GM23338 (cell line): Measurements from ENCODE around the gene ALG10B. TPM values are rescaled to one million over a fixed set of nuclear protein-coding genes. Genes with fewer than 3 reads are reported as not detected.

Experiments
- ATAC-seq: fragments of 200-7000 bp; cut with Tn5 transposase; 3 replicates; pipeline ENCODE4 v1.9.1; 2020
- DNase-seq: peaks from one replicate; pipeline ENCODE4 v3.0.0-alpha.2; 2015; ENCODE audit warnings: low spot score
- H2AFZ ChIP-seq: fragments of 200-600 bp; sonication (generic); 2 replicates; pipeline ENCODE4 v1.8.0; 2016; ENCODE audit warnings: antibody characterized with exemption, mild to moderate bottlenecking, moderate library complexity
- H3F3A ChIP-seq: fragments of 200-600 bp; sonication (generic); replicated peaks from 2 replicates; pipeline ENCODE4 v1.8.0; 2017; ENCODE audit warnings: antibody characterized with exemption, mixed run types, low read depth
- H3K27ac ChIP-seq: fragments of 200-600 bp; sonication (generic); 2 replicates; pipeline ENCODE4 v1.6.1; 2016; ENCODE audit warnings: low read depth
- H3K27me3 ChIP-seq: fragments of 200-600 bp; sonication (generic); 2 replicates; pipeline ENCODE4 v1.8.0; 2016; ENCODE audit warnings: mild to moderate bottlenecking, mixed run types, moderate library complexity; ENCODE audit not compliant: insufficient read depth
- H3K36me3 ChIP-seq: fragments of 200-600 bp; sonication (generic); 2 replicates; pipeline ENCODE4 v1.8.0; 2016; ENCODE audit warnings: mild to moderate bottlenecking; ENCODE audit not compliant: insufficient read depth
- H3K4me1 ChIP-seq: fragments of 200-600 bp; sonication (generic); 2 replicates; pipeline ENCODE4 v1.8.0; 2016; ENCODE audit warnings: mild to moderate bottlenecking, moderate library complexity; ENCODE audit not compliant: insufficient read depth
- H3K4me2 ChIP-seq: fragments of 200-600 bp; sonication (generic); 2 replicates; pipeline ENCODE4 v1.7.1; 2017; ENCODE audit warnings: mixed run types
- H3K4me3 ChIP-seq: fragments of 200-600 bp; sonication (generic); 2 replicates; pipeline ENCODE4 v1.6.1; 2016; ENCODE audit warnings: mixed run types
- H3K79me2 ChIP-seq: fragments of 200-600 bp; sonication (generic); replicated peaks from 2 replicates; pipeline ENCODE4 v1.8.0; 2017; ENCODE audit warnings: mild to moderate bottlenecking; ENCODE audit not compliant: insufficient read depth
- H3K9me2 ChIP-seq: fragments of 200-600 bp; sonication (generic); 2 replicates; pipeline ENCODE4 v1.8.0; 2017; ENCODE audit not compliant: insufficient read depth
- H4K20me1 ChIP-seq: fragments of 200-600 bp; sonication (generic); replicated peaks from 2 replicates; pipeline ENCODE4 v1.8.0; 2017; ENCODE audit warnings: mild to moderate bottlenecking; ENCODE audit not compliant: insufficient read depth
- H3K27ac Mint-ChIP-seq: 2 replicates; pipeline ENCODE4 v1.8.0; 2020; ENCODE audit warnings: inconsistent platforms, mild to moderate bottlenecking, moderate library complexity, mixed read lengths
- H3K27me3 Mint-ChIP-seq: 3 replicates; pipeline ENCODE4 v1.8.0; 2022; ENCODE audit warnings: low read depth, mild to moderate bottlenecking, moderate library complexity, mixed read lengths, inconsistent platforms; ENCODE audit not compliant: insufficient read depth, poor library complexity
- H3K36me3 Mint-ChIP-seq: 3 replicates; pipeline ENCODE4 v1.8.0; 2021; ENCODE audit warnings: low read depth, mild to moderate bottlenecking, inconsistent platforms, moderate library complexity, mixed read lengths
- H3K4me1 Mint-ChIP-seq: 3 replicates; pipeline ENCODE4 v1.8.0; 2020; ENCODE audit warnings: mild to moderate bottlenecking, inconsistent platforms, mixed read lengths
- H3K4me3 Mint-ChIP-seq: 3 replicates; pipeline ENCODE4 v1.8.0; 2021; ENCODE audit warnings: moderate library complexity, mild to moderate bottlenecking, inconsistent platforms, mixed read lengths
- H3K9me3 Mint-ChIP-seq: 3 replicates; pipeline ENCODE4 v1.8.0; 2020; ENCODE audit warnings: moderate library complexity, mild to moderate bottlenecking, inconsistent platforms, mixed read lengths
- CREB1 ChIP-seq: fragments of 250-450 bp; sonication (Bioruptor Pico); IDR thresholded peaks from 2 replicates; pipeline ENCODE4 v1.5.0; 2020; ENCODE audit warnings: low read depth, mild to moderate bottlenecking, moderate library complexity
- CTCF ChIP-seq, 2 experiments: fragments of 200-600 bp in 1 of 2; sonication (generic) in 1 of 2; conservative IDR thresholded peaks; 2 replicates each; pipeline versions ENCODE4 v1.5.1 to v1.6.1; 2016 to 2017; ENCODE audit warnings: antibody characterized with exemption in 2 of 2, low read depth in 2 of 2, mild to moderate bottlenecking in 2 of 2, moderate library complexity in 1 of 2
- ETS1 ChIP-seq: IDR thresholded peaks from 2 replicates; pipeline ENCODE4 v1.6.1; 2016; ENCODE audit warnings: antibody characterized with exemption
- EZH2 ChIP-seq: fragments of 200-600 bp; sonication (generic); IDR thresholded peaks from one replicate; pipeline ENCODE4 v1.8.0; 2017; ENCODE audit warnings: antibody characterized with exemption, mild to moderate bottlenecking, low read depth; ENCODE audit not compliant: unreplicated experiment
- EZH2phosphoT487 ChIP-seq: fragments of 200-600 bp; sonication (generic); IDR thresholded peaks from one replicate; pipeline ENCODE4 v1.8.1; 2018; ENCODE audit warnings: antibody characterized with exemption; ENCODE audit not compliant: unreplicated experiment
- JUNB ChIP-seq: IDR thresholded peaks from one replicate; pipeline ENCODE4 v1.6.1; 2016; ENCODE audit warnings: antibody characterized with exemption; ENCODE audit not compliant: unreplicated experiment
- NANOG ChIP-seq: IDR thresholded peaks from 2 replicates; pipeline ENCODE4 v1.6.1; 2016; ENCODE audit warnings: antibody characterized with exemption, borderline replicate concordance
- POLR2AphosphoS5 ChIP-seq: IDR thresholded peaks from 2 replicates; pipeline ENCODE4 v1.6.1; 2016; ENCODE audit warnings: antibody characterized with exemption, low read depth
- REST ChIP-seq: IDR thresholded peaks from one replicate; pipeline ENCODE4 v1.6.1; 2018; ENCODE audit warnings: antibody characterized with exemption; ENCODE audit not compliant: unreplicated experiment
- STAT1 ChIP-seq: IDR thresholded peaks from one replicate; pipeline ENCODE4 v1.6.1; 2016; ENCODE audit warnings: antibody characterized with exemption; ENCODE audit not compliant: unreplicated experiment
- ZNF114 ChIP-seq: fragments of 250-450 bp; sonication (Bioruptor Pico); IDR thresholded peaks from 2 replicates; pipeline ENCODE4 v1.5.0; 2020; ENCODE audit warnings: mild to moderate bottlenecking, moderate library complexity
- ZNF331 ChIP-seq: fragments of 250-450 bp; sonication (Bioruptor Pico); IDR thresholded peaks from 2 replicates; pipeline ENCODE4 v1.5.0; 2020; ENCODE audit warnings: low read depth, mild to moderate bottlenecking, moderate library complexity
- ZNF462 ChIP-seq: fragments of 250-450 bp; sonication (Bioruptor Pico); IDR thresholded peaks from 2 replicates; pipeline ENCODE4 v1.5.0; 2020; ENCODE audit warnings: mild to moderate bottlenecking, moderate library complexity
- polyA plus RNA-seq: library from polyadenylated mRNA; unstranded; fragments of >200 nt; fragmentation: Nextera tagmentation; extraction: Ambion mirVana; gene quantifications from 2 replicates; pipeline ENCODE4 v1.2.1, GENCODE V29; 2016
- total RNA-seq: library from RNA; depleted of rRNA; stranded (reverse); fragments of >200 nt; shearing (Covaris generic); gene quantifications from 2 replicates; pipeline ENCODE4 v1.2.3, GENCODE V29; 2014

ALG10B gene
- total and polyA plus RNA-seq, 2 experiments from 2014 or later, result 0.44 to 4.0 TPM

GRCh38 chr12:38324912-38325311, 8.3 kb downstream of the ALG10B start:
- no peaks in the 10 kb centered on the region for H3K27me3 Mint-ChIP-seq
- Histone ChIP-seq H3K4me2 (no peak overlapping the region), H3K4me3 (no peak overlapping the region), H3K4me1 (no peaks in the 10 kb centered on the region), H3K27me3 (no peaks in the 10 kb centered on the region), H4K20me1 (no peaks in the 10 kb centered on the region), H3K79me2 (no peaks in the 10 kb centered on the region), H3K9me2 (no peaks in the 10 kb centered on the region), H3K36me3 (no peaks in the 10 kb centered on the region), H2AFZ (no peak overlapping the region), H3K27ac (no peak overlapping the region), H3F3A (no peaks in the 10 kb centered on the region)
- no peak for TF ChIP-seq STAT1
- TF ChIP-seq NANOG, result no peak
- no peak for TF ChIP-seq ZNF331 (CRISPR knock-in tag)
- TF ChIP-seq EZH2, result no peak
- TF ChIP-seq POLR2AphosphoS5, result no peak
- TF ChIP-seq CTCF (conservative IDR thresholded peaks at IDR 0.05; ENCODE audit: low read depth in 2 of 2), result no peak
- TF ChIP-seq ZNF462 (CRISPR knock-in tag), result no peak
- TF ChIP-seq ETS1, result no peak
- no peak for TF ChIP-seq REST
- no peak for TF ChIP-seq JUNB
- no peak for TF ChIP-seq CREB1
- TF ChIP-seq ZNF114, result no peak
- no peak for TF ChIP-seq EZH2phosphoT487
- H3K9me3 Mint-ChIP-seq, result no peaks in the 10 kb centered on the region
- no peaks in the 10 kb centered on the region for H3K4me1 Mint-ChIP-seq
- DNase-seq, result no peak
- ATAC-seq, result no peak
- H3K36me3 Mint-ChIP-seq, result no peaks in the 10 kb centered on the region; the same call in 2 of the 3 replicates
- H3K4me3 Mint-ChIP-seq, result no peak overlapping the region
- H3K27ac Mint-ChIP-seq, result no peak overlapping the region
